Adipocyte (in vitro differentiated cells): Measurements from ENCODE around the gene ABCF1.
A peak's percentile ranks its signal among the peaks of the same experiment; 100 is the strongest.

Experiments used
- DNase-seq: peaks from one replicate; pipeline ENCODE4 v3.0.0-alpha.2; 2015; ENCODE audit warnings: low read depth
- H3K27me3 ChIP-seq: replicated peaks from 2 replicates; pipeline ENCODE4 v1.7.0; 2013; ENCODE audit warnings: mild to moderate bottlenecking, low read length, moderate library complexity; ENCODE audit not compliant: control insufficient read depth, insufficient read depth
- H3K36me3 ChIP-seq: 2 replicates; pipeline ENCODE4 v1.7.0; 2013; ENCODE audit warnings: low read length, mild to moderate bottlenecking, moderate library complexity; ENCODE audit not compliant: control insufficient read depth, insufficient read depth, severe bottlenecking
- H3K4me1 ChIP-seq: 2 replicates; pipeline ENCODE4 v1.7.0; 2013; ENCODE audit warnings: mild to moderate bottlenecking, low read length, moderate library complexity; ENCODE audit not compliant: control insufficient read depth, insufficient read depth
- H3K4me3 ChIP-seq: 2 replicates; pipeline ENCODE4 v1.7.0; 2013; ENCODE audit warnings: mild to moderate bottlenecking, low read length, moderate library complexity
- H3K9ac ChIP-seq: 2 replicates; pipeline ENCODE4 v1.7.0; 2013; ENCODE audit warnings: mild to moderate bottlenecking, low read length, moderate library complexity
- H3K9me3 ChIP-seq: 2 replicates; pipeline ENCODE4 v1.7.0; 2013; ENCODE audit warnings: mild to moderate bottlenecking, low read length, moderate library complexity; ENCODE audit not compliant: control insufficient read depth

ABCF1 gene

GRCh38 chr6:30603961-30604360, 32.7 kb downstream of the ABCF1 start:
- peaks cover 87% of the 10 kb centered on the region for H3K36me3 ChIP-seq

GRCh38 chr6:30610065-30610464, 38.8 kb downstream of the ABCF1 start:
- DNase-seq: no peak
- no peak overlapping the region for H3K4me3 ChIP-seq
- no peaks in the 10 kb centered on the region for H3K27me3 ChIP-seq
- no peaks in the 10 kb centered on the region for H3K9me3 ChIP-seq
- peaks cover 43% of the 10 kb centered on the region for H3K36me3 ChIP-seq
- H3K9ac ChIP-seq: no peak overlapping the region
- H3K4me1 ChIP-seq: peaks cover 59% of the 10 kb centered on the region

More at GRCh38 chr6:30603961-30604360, 32.7 kb downstream of the ABCF1 start:
- Histone ChIP-seq H3K4me1 (peaks cover 16% of the 10 kb centered on the region), H3K4me3 (no peak overlapping the region), H3K9me3 (no peaks in the 10 kb centered on the region), H3K27me3 (no peaks in the 10 kb centered on the region), H3K9ac (no peak overlapping the region)
- no peak for DNase-seq

GRCh38 chr6:30611150-30611855, 40.1 kb downstream of the ABCF1 start:
- no peaks in the 10 kb centered on the region for H3K9me3 ChIP-seq
- H3K9ac ChIP-seq: no peak overlapping the region
- peaks cover 59% of the 10 kb centered on the region for H3K4me1 ChIP-seq
- peaks cover 40% of the 10 kb centered on the region for H3K36me3 ChIP-seq
- no peak for DNase-seq
- no peaks in the 10 kb centered on the region for H3K27me3 ChIP-seq
- no peak overlapping the region for H3K4me3 ChIP-seq

- Histone ChIP-seq H3K9me3 (no peaks in the 10 kb centered on the region), H3K36me3 (peaks cover 40% of the 10 kb centered on the region), H3K27me3 (no peaks in the 10 kb centered on the region), H3K9ac (no peak overlapping the region), H3K4me1 (peaks cover 54% of the 10 kb centered on the region), H3K4me3 (no peak overlapping the region)
- no peak for DNase-seq
Observed at GRCh38 chr6:30611856-30612194, 40.6 kb downstream of the ABCF1 start.

GRCh38 chr6:30612213-30612612, 41.0 kb downstream of the ABCF1 start:
- DNase-seq: peak; percentile 65
- Histone ChIP-seq H3K9ac (no peak overlapping the region), H3K9me3 (no peaks in the 10 kb centered on the region), H3K36me3 (peaks cover 38% of the 10 kb centered on the region), H3K4me3 (no peak overlapping the region), H3K27me3 (no peaks in the 10 kb centered on the region), H3K4me1 (peaks cover 51% of the 10 kb centered on the region)

GRCh38 chr6:30612687-30613248, 41.5 kb downstream of the ABCF1 start:
- Histone ChIP-seq H3K9ac (peak overlapping the region; percentile 98), H3K36me3 (peaks cover 32% of the 10 kb centered on the region), H3K9me3 (no peaks in the 10 kb centered on the region), H3K27me3 (no peaks in the 10 kb centered on the region), H3K4me1 (peaks cover 45% of the 10 kb centered on the region), H3K4me3 (no peak overlapping the region)
- peak; percentile 69 for DNase-seq

GRCh38 chr6:30613251-30614043, 42.2 kb downstream of the ABCF1 start:
- peak; percentile 37 for DNase-seq
- H3K4me1 ChIP-seq: peaks cover 46% of the 10 kb centered on the region
- H3K9ac ChIP-seq: peak overlapping the region; percentile 98
- peak overlapping the region; percentile 87 for H3K4me3 ChIP-seq
- H3K36me3 ChIP-seq: peaks cover 27% of the 10 kb centered on the region
- no peaks in the 10 kb centered on the region for H3K27me3 ChIP-seq
- H3K9me3 ChIP-seq: no peaks in the 10 kb centered on the region

- no peaks in the 10 kb centered on the region for H3K9me3 ChIP-seq
- peak overlapping the region; percentile 87 for H3K4me3 ChIP-seq
- DNase-seq: peak; percentile 44
- peaks cover 20% of the 10 kb centered on the region for H3K36me3 ChIP-seq
- H3K9ac ChIP-seq: peak overlapping the region; percentile 98
- peaks cover 49% of the 10 kb centered on the region for H3K4me1 ChIP-seq
- H3K27me3 ChIP-seq: no peaks in the 10 kb centered on the region
Observed at GRCh38 chr6:30614044-30614842, 43.0 kb downstream of the ABCF1 start.

- Histone ChIP-seq H3K9ac (peak overlapping the region; percentile 98), H3K9me3 (no peaks in the 10 kb centered on the region), H3K27me3 (no peaks in the 10 kb centered on the region), H3K4me1 (peaks cover 43% of the 10 kb centered on the region), H3K4me3 (peak overlapping the region; percentile 87), H3K36me3 (peaks cover 21% of the 10 kb centered on the region)
- DNase-seq: peak; percentile 97
Observed at GRCh38 chr6:30614843-30615218, 43.6 kb downstream of the ABCF1 start.

- H3K9ac ChIP-seq: peak overlapping the region; percentile 98
- H3K36me3 ChIP-seq: peaks cover 24% of the 10 kb centered on the region
- no peaks in the 10 kb centered on the region for H3K27me3 ChIP-seq
- H3K9me3 ChIP-seq: no peaks in the 10 kb centered on the region
- peak; percentile 83 for DNase-seq
- peaks cover 40% of the 10 kb centered on the region for H3K4me1 ChIP-seq
- H3K4me3 ChIP-seq: peak overlapping the region; percentile 87
Observed at GRCh38 chr6:30615219-30615957, 44.1 kb downstream of the ABCF1 start.
